ENCODE data around the gene CELF3.

DNA sequence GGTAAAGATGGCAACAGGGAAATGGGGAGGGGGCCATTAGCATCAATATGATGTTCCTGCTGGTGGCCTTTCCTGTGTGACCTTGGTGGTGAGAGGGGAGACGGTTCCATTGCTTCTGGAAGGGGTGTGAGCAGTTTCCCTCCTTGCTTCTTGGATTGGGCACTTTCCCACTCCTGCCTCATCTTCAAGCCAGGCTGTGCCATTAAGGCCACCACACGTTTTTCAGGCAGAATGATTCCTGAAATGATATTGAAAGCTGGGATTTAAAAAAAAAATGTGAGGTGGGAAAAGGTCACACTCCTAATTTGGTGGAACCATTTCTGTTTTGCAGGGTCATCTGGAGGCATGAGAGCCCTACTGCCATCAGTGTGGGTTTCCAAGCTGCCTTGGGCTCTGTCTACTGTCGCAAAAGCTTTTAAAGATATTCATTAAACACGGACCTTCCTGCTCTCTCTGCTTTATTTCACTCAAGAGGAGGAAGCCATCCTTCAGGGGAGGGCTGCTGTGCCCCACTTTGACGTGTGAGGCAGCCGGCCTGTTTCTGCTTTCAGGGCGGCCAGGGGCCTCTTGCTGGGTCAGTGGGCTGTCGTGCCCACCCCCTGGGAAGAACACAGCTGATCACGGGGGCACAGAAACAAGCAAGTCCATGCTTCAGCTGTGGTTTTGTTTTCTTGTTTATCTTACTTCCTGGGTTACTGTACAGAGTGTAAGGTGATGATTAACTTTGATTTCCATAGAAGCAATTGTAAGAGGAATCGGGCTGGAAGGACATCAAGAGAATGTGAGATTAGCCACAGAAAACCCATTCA lies 12.8 kb upstream of the CELF3 start:
- TF ChIP-seq, protein P1, sequence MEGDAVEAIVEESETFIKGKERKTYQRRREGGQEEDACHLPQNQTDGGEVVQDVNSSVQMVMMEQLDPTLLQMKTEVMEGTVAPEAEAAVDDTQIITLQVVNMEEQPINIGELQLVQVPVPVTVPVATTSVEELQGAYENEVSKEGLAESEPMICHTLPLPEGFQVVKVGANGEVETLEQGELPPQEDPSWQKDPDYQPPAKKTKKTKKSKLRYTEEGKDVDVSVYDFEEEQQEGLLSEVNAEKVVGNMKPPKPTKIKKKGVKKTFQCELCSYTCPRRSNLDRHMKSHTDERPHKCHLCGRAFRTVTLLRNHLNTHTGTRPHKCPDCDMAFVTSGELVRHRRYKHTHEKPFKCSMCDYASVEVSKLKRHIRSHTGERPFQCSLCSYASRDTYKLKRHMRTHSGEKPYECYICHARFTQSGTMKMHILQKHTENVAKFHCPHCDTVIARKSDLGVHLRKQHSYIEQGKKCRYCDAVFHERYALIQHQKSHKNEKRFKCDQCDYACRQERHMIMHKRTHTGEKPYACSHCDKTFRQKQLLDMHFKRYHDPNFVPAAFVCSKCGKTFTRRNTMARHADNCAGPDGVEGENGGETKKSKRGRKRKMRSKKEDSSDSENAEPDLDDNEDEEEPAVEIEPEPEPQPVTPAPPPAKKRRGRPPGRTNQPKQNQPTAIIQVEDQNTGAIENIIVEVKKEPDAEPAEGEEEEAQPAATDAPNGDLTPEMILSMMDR (conservative IDR thresholded peaks at IDR 0.05; ENCODE audit: low read depth, low read length), result no peak
- TF ChIP-seq EZH2 (IDR thresholded peaks at IDR 0.05; ENCODE audit: low read length, unreplicated experiment) (no peak), EZH2phosphoT487 (IDR thresholded peaks at IDR 0.05; ENCODE audit: borderline replicate concordance, low read length) (no peak)

Measured in PC-3 (cell line).